Hepatocyte (in vitro differentiated cells): ENCODE results near the gene ASTN2.

Experiments used
- EZH2 ChIP-seq: fragments of 200-600 bp; sonication (generic); IDR thresholded peaks from 2 replicates; pipeline ENCODE4 v1.6.1; 2016; ENCODE audit warnings: antibody characterized with exemption, mild to moderate bottlenecking, borderline replicate concordance
- TF ChIP-seq, protein P1 (sequence below): fragments of 200-600 bp; sonication (generic); IDR thresholded peaks from 2 replicates; pipeline ENCODE4 v1.5.1; 2016; ENCODE audit warnings: antibody characterized with exemption, mild to moderate bottlenecking; ENCODE audit not compliant: poor library complexity

DNA sequence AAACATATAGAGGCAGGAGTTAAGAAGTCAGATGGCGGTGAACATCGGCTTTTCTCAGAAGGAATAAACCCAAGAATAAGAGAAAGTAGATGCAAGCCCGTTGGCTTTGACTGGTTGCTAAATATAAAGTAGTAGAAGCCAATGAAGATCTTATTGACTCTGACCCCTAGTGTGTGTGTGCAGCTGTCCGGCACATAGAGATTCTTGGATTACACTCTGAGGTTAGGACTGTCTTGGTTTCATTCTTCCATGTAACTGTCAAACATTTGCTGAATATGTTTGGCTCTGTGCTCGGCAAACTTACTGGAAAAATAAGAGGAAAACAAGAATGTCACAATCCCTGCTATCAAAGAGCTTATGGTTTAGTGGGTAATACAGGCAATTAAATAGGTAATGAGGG, 54.9 kb downstream of the ASTN2 start:
- TF ChIP-seq EZH2: no peak
- TF ChIP-seq, protein P1, sequence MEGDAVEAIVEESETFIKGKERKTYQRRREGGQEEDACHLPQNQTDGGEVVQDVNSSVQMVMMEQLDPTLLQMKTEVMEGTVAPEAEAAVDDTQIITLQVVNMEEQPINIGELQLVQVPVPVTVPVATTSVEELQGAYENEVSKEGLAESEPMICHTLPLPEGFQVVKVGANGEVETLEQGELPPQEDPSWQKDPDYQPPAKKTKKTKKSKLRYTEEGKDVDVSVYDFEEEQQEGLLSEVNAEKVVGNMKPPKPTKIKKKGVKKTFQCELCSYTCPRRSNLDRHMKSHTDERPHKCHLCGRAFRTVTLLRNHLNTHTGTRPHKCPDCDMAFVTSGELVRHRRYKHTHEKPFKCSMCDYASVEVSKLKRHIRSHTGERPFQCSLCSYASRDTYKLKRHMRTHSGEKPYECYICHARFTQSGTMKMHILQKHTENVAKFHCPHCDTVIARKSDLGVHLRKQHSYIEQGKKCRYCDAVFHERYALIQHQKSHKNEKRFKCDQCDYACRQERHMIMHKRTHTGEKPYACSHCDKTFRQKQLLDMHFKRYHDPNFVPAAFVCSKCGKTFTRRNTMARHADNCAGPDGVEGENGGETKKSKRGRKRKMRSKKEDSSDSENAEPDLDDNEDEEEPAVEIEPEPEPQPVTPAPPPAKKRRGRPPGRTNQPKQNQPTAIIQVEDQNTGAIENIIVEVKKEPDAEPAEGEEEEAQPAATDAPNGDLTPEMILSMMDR: no peak
